ENCODE data around the gene RBM11. TPM values are rescaled to one million over a fixed set of nuclear protein-coding genes. Genes with fewer than 3 reads are reported as not detected.

RBM11 gene
- total and polyA plus RNA-seq, 8 donors, result 1.2 to 1.9 (median 1.5) TPM; not detected in 3

- TF ChIP-seq POLR2A (IDR thresholded peaks at IDR 0.05) (no peak), EP300 (IDR thresholded peaks at IDR 0.05) (no peak), POLR2AphosphoS5 (IDR thresholded peaks at IDR 0.05) (no peak)
- TF ChIP-seq, protein P1, sequence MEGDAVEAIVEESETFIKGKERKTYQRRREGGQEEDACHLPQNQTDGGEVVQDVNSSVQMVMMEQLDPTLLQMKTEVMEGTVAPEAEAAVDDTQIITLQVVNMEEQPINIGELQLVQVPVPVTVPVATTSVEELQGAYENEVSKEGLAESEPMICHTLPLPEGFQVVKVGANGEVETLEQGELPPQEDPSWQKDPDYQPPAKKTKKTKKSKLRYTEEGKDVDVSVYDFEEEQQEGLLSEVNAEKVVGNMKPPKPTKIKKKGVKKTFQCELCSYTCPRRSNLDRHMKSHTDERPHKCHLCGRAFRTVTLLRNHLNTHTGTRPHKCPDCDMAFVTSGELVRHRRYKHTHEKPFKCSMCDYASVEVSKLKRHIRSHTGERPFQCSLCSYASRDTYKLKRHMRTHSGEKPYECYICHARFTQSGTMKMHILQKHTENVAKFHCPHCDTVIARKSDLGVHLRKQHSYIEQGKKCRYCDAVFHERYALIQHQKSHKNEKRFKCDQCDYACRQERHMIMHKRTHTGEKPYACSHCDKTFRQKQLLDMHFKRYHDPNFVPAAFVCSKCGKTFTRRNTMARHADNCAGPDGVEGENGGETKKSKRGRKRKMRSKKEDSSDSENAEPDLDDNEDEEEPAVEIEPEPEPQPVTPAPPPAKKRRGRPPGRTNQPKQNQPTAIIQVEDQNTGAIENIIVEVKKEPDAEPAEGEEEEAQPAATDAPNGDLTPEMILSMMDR (IDR thresholded peaks at IDR 0.05), result no peak
- peak; percentile 44 to 69 for DNase-seq
- H3K4me1 ChIP-seq, result peaks cover 0 to 9% (median 7%) of the 10 kb centered on the region in 4 donors
- H3K9me3 ChIP-seq, result no peaks in the 10 kb centered on the region
- peak overlapping the region; percentile 17 to 44 (median 24) for H3K4me3 ChIP-seq
- peaks cover 0 to 17% (median 9%) of the 10 kb centered on the region in 3 donors for H3K27me3 ChIP-seq
- no peak overlapping the region for H3K27ac ChIP-seq
- WGBS, 5 donors, result 17 to 42% (median 20%) methylated on average over 16 to 39 of the region's 39 CpGs
- H3K36me3 ChIP-seq, result no peaks in the 10 kb centered on the region
- intact Hi-C loops (cut with DNase I; ENCODE audit: low total_unique reads), result no loop called here
Observed at GRCh38 chr21:14273736-14274538, 58.0 kb downstream of the RBM11 start.

DNA sequence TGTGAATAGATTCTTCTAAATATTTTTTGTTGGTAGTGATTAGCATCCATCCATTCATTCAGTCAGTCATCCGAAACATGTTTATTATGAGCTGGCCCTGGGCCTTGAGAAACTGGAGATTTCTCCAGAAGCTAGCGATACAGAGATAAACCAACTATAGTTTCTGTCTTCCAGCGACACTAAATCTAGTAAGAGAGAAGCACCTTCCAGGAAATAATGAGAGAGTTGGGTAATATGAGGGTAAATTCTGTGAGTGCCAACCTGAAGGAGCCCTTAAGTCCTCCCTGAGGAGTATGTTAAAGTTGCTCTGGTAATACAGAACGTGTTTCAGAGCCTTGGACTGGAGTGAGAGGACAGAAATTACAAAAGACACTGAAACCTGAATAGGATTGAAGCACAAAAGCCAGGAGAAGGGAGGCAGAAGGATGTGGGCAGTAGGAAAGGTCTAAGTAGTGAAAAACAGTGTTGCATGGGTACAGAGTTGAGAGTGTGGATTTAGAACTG is 59.8 kb downstream of the RBM11 start:
- H3K9me3 ChIP-seq, result no peaks in the 10 kb centered on the region
- TF ChIP-seq, protein P1 (IDR thresholded peaks at IDR 0.05), result no peak
- TF ChIP-seq EP300 (IDR thresholded peaks at IDR 0.05) (no peak), POLR2A (IDR thresholded peaks at IDR 0.05) (no peak), POLR2AphosphoS5 (IDR thresholded peaks at IDR 0.05) (no peak)
- H3K27me3 ChIP-seq, result peaks cover 0 to 21% (median 9%) of the 10 kb centered on the region in 3 donors
- 70 to 86% (median 79%) methylated on average over 4 of the region's 4 CpGs for WGBS, 5 donors
- no peak for DNase-seq
- peaks cover 0 to 9% (median 7%) of the 10 kb centered on the region in 4 donors for H3K4me1 ChIP-seq
- H3K36me3 ChIP-seq, result no peaks in the 10 kb centered on the region
- no peak overlapping the region for H3K27ac ChIP-seq
- intact Hi-C loops (cut with DNase I; ENCODE audit: low total_unique reads), result no loop called here
- no peak overlapping the region for H3K4me3 ChIP-seq

Other genes starting within 250 kb of the RBM11 start
- not detected for gene LIPI, start 5.2 kb upstream of the RBM11 start, total RNA-seq
- gene LIPI, start 5.2 kb upstream of the RBM11 start, polyA plus RNA-seq, result not detected
- 10 to 100 TPM in 3 of 5 donors, 1 to 10 TPM in 1, under 1 TPM in 1; 0.58 to 47.7 (median 10.7) TPM for gene HSPA13, start 167.0 kb downstream of the RBM11 start, total RNA-seq
- 1 to 10 TPM; 2.9 to 5.6 (median 4.7) TPM for gene HSPA13, start 167.0 kb downstream of the RBM11 start, polyA plus RNA-seq

Measured in stomach (tissue), 9 donors.